Liver (tissue), 3 donors: ENCODE results near the gene KCNQ4.

Source experiments
- FOXA2 ChIP-seq: IDR thresholded peaks from 2 replicates; pipeline ENCODE4 v1.6.1; 2016; ENCODE audit warnings: antibody characterized with exemption
- GABPA ChIP-seq, 2 donors: IDR thresholded peaks in 1 of 2; conservative IDR thresholded peaks in 1 of 2; 2 replicates each; pipeline ENCODE4 v1.6.1; 2016; ENCODE audit warnings: antibody characterized with exemption in 2 of 2, mild to moderate bottlenecking in 1 of 2, moderate library complexity in 1 of 2
- HNF4A ChIP-seq, 2 donors: conservative IDR thresholded peaks; 2 replicates each; pipeline ENCODE4 v1.6.1; 2016; ENCODE audit warnings: antibody characterized with exemption in 2 of 2, mild to moderate bottlenecking in 2 of 2
- JUND ChIP-seq, 2 donors: IDR thresholded peaks; 2 replicates each; pipeline ENCODE4 v1.6.1; 2016; ENCODE audit warnings: antibody characterized with exemption in 2 of 2
- RAD21 ChIP-seq, 2 donors: IDR thresholded peaks; 2 replicates each; pipeline ENCODE4 v1.6.1; 2016; ENCODE audit warnings: antibody characterized with exemption in 2 of 2, mild to moderate bottlenecking in 2 of 2
- RXRA ChIP-seq, 2 donors: IDR thresholded peaks; 2 replicates each; pipeline ENCODE4 v1.6.1; 2017 to 2018; ENCODE audit warnings: antibody characterized with exemption in 2 of 2, mild to moderate bottlenecking in 1 of 2
- SP1 ChIP-seq: IDR thresholded peaks from 2 replicates; pipeline ENCODE4 v1.6.1; 2018; ENCODE audit warnings: antibody characterized with exemption, mild to moderate bottlenecking
- YY1 ChIP-seq: IDR thresholded peaks from 2 replicates; pipeline ENCODE4 v1.6.1; 2016; ENCODE audit warnings: antibody characterized with exemption, mild to moderate bottlenecking
- TF ChIP-seq, protein P1 (sequence below): fragments of 150-350 bp; IDR thresholded peaks from 2 replicates; pipeline ENCODE4 v1.5.1; 2017; ENCODE audit warnings: improper control_type of control experiment, low read depth, low read length; ENCODE audit not compliant: missing input control
- TF ChIP-seq, protein P2 (sequence below): IDR thresholded peaks from 2 replicates; pipeline ENCODE4 v1.6.1; 2016; ENCODE audit warnings: antibody characterized with exemption, mild to moderate bottlenecking
- TF ChIP-seq, protein P3 (sequence below): IDR thresholded peaks from 2 replicates; pipeline ENCODE4 v1.6.1; 2016; ENCODE audit warnings: antibody characterized with exemption
- TF ChIP-seq, protein P4 (sequence below): IDR thresholded peaks from 2 replicates; pipeline ENCODE4 v1.6.1; 2016; ENCODE audit warnings: antibody characterized with exemption
- donor health status: healthy.
- donor health status: healthy.

DNA sequence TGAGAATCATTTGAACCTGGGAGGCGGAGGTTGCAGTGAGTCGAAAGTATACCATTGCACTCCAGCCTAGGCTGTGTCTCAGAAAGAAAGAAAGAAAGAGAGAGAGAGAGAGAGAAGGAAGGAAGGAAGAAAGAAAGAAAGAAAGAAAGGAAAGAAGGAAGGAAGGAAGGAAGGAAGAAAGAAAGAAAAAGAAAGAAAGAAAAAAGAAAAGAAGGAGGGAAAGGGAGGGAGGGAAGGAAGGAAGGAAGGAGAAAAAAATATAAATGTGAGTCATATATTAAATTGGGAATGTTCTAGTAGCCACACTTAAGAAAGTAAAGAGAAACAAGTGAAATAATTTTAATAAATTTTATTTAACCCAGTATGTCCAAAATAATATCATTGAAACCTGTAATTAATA, 95.3 kb downstream of the KCNQ4 start:
- TF ChIP-seq, protein P1, sequence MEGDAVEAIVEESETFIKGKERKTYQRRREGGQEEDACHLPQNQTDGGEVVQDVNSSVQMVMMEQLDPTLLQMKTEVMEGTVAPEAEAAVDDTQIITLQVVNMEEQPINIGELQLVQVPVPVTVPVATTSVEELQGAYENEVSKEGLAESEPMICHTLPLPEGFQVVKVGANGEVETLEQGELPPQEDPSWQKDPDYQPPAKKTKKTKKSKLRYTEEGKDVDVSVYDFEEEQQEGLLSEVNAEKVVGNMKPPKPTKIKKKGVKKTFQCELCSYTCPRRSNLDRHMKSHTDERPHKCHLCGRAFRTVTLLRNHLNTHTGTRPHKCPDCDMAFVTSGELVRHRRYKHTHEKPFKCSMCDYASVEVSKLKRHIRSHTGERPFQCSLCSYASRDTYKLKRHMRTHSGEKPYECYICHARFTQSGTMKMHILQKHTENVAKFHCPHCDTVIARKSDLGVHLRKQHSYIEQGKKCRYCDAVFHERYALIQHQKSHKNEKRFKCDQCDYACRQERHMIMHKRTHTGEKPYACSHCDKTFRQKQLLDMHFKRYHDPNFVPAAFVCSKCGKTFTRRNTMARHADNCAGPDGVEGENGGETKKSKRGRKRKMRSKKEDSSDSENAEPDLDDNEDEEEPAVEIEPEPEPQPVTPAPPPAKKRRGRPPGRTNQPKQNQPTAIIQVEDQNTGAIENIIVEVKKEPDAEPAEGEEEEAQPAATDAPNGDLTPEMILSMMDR = no peak
- TF ChIP-seq JUND (IDR thresholded peaks at IDR 0.05) (no peak), SP1 (no peak), RAD21 (IDR thresholded peaks at IDR 0.05) (no peak), GABPA (IDR thresholded peaks at IDR 0.05 in 1 of 2, conservative IDR thresholded peaks at IDR 0.05 in 1 of 2) (no peak), YY1 (no peak), FOXA2 (no peak), HNF4A (conservative IDR thresholded peaks at IDR 0.05) (no peak), RXRA (IDR thresholded peaks at IDR 0.05) (no peak)
- TF ChIP-seq, protein P2, sequence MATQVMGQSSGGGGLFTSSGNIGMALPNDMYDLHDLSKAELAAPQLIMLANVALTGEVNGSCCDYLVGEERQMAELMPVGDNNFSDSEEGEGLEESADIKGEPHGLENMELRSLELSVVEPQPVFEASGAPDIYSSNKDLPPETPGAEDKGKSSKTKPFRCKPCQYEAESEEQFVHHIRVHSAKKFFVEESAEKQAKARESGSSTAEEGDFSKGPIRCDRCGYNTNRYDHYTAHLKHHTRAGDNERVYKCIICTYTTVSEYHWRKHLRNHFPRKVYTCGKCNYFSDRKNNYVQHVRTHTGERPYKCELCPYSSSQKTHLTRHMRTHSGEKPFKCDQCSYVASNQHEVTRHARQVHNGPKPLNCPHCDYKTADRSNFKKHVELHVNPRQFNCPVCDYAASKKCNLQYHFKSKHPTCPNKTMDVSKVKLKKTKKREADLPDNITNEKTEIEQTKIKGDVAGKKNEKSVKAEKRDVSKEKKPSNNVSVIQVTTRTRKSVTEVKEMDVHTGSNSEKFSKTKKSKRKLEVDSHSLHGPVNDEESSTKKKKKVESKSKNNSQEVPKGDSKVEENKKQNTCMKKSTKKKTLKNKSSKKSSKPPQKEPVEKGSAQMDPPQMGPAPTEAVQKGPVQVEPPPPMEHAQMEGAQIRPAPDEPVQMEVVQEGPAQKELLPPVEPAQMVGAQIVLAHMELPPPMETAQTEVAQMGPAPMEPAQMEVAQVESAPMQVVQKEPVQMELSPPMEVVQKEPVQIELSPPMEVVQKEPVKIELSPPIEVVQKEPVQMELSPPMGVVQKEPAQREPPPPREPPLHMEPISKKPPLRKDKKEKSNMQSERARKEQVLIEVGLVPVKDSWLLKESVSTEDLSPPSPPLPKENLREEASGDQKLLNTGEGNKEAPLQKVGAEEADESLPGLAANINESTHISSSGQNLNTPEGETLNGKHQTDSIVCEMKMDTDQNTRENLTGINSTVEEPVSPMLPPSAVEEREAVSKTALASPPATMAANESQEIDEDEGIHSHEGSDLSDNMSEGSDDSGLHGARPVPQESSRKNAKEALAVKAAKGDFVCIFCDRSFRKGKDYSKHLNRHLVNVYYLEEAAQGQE = no peak
- TF ChIP-seq, protein P3, sequence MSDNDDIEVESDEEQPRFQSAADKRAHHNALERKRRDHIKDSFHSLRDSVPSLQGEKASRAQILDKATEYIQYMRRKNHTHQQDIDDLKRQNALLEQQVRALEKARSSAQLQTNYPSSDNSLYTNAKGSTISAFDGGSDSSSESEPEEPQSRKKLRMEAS = no peak
- TF ChIP-seq, protein P4, sequence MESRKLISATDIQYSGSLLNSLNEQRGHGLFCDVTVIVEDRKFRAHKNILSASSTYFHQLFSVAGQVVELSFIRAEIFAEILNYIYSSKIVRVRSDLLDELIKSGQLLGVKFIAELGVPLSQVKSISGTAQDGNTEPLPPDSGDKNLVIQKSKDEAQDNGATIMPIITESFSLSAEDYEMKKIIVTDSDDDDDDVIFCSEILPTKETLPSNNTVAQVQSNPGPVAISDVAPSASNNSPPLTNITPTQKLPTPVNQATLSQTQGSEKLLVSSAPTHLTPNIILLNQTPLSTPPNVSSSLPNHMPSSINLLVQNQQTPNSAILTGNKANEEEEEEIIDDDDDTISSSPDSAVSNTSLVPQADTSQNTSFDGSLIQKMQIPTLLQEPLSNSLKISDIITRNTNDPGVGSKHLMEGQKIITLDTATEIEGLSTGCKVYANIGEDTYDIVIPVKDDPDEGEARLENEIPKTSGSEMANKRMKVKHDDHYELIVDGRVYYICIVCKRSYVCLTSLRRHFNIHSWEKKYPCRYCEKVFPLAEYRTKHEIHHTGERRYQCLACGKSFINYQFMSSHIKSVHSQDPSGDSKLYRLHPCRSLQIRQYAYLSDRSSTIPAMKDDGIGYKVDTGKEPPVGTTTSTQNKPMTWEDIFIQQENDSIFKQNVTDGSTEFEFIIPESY = no peak
